Keratinocyte (primary cell): ENCODE data around the gene AVPR2. TPM values are rescaled to one million over a fixed set of nuclear protein-coding genes. Genes with fewer than 3 reads are reported as not detected.

Source experiments
- DNase-seq: peaks from one replicate; pipeline ENCODE4 v3.0.0-alpha.2; 2011; ENCODE audit warnings: low read depth, missing footprints, low spot score
- FAIRE-seq: peaks from 2 replicates; lab custom pipeline; 2011; peaks lifted over from hg19 to GRCh38; lab: Jason Lieb, UNC
- H2AFZ ChIP-seq: 2 replicates; pipeline ENCODE4 v1.6.0; 2012; ENCODE audit warnings: low read length, control low read depth, inconsistent platforms; ENCODE audit not compliant: control insufficient read depth
- H3K27ac ChIP-seq: 2 replicates; pipeline ENCODE4 v1.5.1; 2011; ENCODE audit warnings: low read length; ENCODE audit not compliant: control insufficient read depth, insufficient read depth
- H3K27me3 ChIP-seq: 3 replicates; pipeline ENCODE4 v1.6.0; 2011; ENCODE audit warnings: low read length; ENCODE audit not compliant: control insufficient read depth, insufficient read depth; ENCODE audit errors: extremely low read depth
- H3K36me3 ChIP-seq, 2 experiments: 2 replicates in 1 of 2; 3 replicates in 1 of 2; pipeline ENCODE4 v1.5.1; 2011; ENCODE audit warnings: low read length in 2 of 2, mild to moderate bottlenecking in 1 of 2; ENCODE audit not compliant: control insufficient read depth in 2 of 2, insufficient read depth in 2 of 2; ENCODE audit errors: extremely low read depth in 1 of 2
- H3K4me1 ChIP-seq: 3 replicates; pipeline ENCODE4 v1.5.1; 2011; ENCODE audit warnings: low read length; ENCODE audit not compliant: control insufficient read depth, insufficient read depth; ENCODE audit errors: extremely low read depth
- H3K4me2 ChIP-seq: 3 replicates; pipeline ENCODE4 v1.6.0; 2011; ENCODE audit warnings: low read depth, low read length; ENCODE audit not compliant: control insufficient read depth, insufficient read depth; ENCODE audit errors: extremely low read depth
- H3K4me3 ChIP-seq, 3 experiments: fragments of 200-600 bp in 1 of 3; sonication (generic) in 1 of 3; 2 replicates in 2 of 3; 3 replicates in 1 of 3; pipeline ENCODE4 v1.5.1; 2011 to 2016; ENCODE audit warnings: low read length in 3 of 3, mild to moderate bottlenecking in 3 of 3, control low read depth in 2 of 3, inconsistent platforms in 1 of 3, low read depth in 1 of 3, mixed read lengths in 1 of 3, mixed run types in 1 of 3, moderate library complexity in 1 of 3; ENCODE audit not compliant: control insufficient read depth in 2 of 3, insufficient read depth in 2 of 3; ENCODE audit errors: extremely low read depth in 1 of 3
- H3K79me2 ChIP-seq: 2 replicates; pipeline ENCODE4 v1.6.0; 2012; ENCODE audit warnings: low read length; ENCODE audit not compliant: control insufficient read depth, insufficient read depth
- H3K9ac ChIP-seq: 3 replicates; pipeline ENCODE4 v1.6.0; 2011; ENCODE audit warnings: low read length; ENCODE audit not compliant: control insufficient read depth, insufficient read depth; ENCODE audit errors: extremely low read depth
- H3K9me1 ChIP-seq: 3 replicates; pipeline ENCODE4 v1.6.0; 2011; ENCODE audit warnings: low read length; ENCODE audit not compliant: control insufficient read depth, insufficient read depth; ENCODE audit errors: extremely low read depth
- H3K9me3 ChIP-seq: 2 replicates; pipeline ENCODE4 v1.5.1; 2012; ENCODE audit warnings: low read depth, low read length; ENCODE audit not compliant: control insufficient read depth
- H4K20me1 ChIP-seq: 3 replicates; pipeline ENCODE4 v1.6.0; 2011; ENCODE audit warnings: low read length; ENCODE audit not compliant: control insufficient read depth, insufficient read depth; ENCODE audit errors: extremely low read depth
- EZH2 ChIP-seq: IDR thresholded peaks from one replicate; pipeline ENCODE4 v1.6.1; 2012; ENCODE audit warnings: inconsistent platforms, mild to moderate bottlenecking, low read length, moderate library complexity
- dilution Hi-C: fragments of 300-500 bp; cut with MboI; formaldehyde crosslinking; loops from one replicate; pipeline ENCODE4 v1.7.0; 2020; ENCODE audit warnings: low sequenced_read_pairs; ENCODE audit not compliant: extremely low pct_ligation_motif_present
- polyA plus RNA-seq, 5 experiments: library from polyadenylated mRNA; depleted of rRNA in 3 of 5; stranded (reverse) in 3 of 5; stranded (forward) in 1 of 5; unstranded in 1 of 5; fragments of >200 nt; gene quantifications; 1 replicate in 1 of 5; 2 replicates in 3 of 5; 3 replicates in 1 of 5; pipeline versions ENCODE4 v1.2.1 to v1.2.3, GENCODE V29; 2011 to 2012; ENCODE audit warnings: missing spikeins in 2 of 5, low read depth in 1 of 5, low replicate concordance in 1 of 5
- TF ChIP-seq, protein P1 (sequence below), 3 experiments: IDR thresholded peaks in 1 of 3; conservative IDR thresholded peaks in 1 of 3; optimal IDR thresholded peaks in 1 of 3; 2 replicates in 2 of 3; 3 replicates in 1 of 3; pipeline versions ENCODE3 to v1.5.1; 2011; ENCODE audit warnings: low read length in 3 of 3, mild to moderate bottlenecking in 3 of 3, moderate library complexity in 2 of 3, control low read depth in 1 of 3, inconsistent platforms in 1 of 3; ENCODE audit not compliant: insufficient read depth in 2 of 3; ENCODE audit errors: extremely low read depth in 1 of 3

The AVPR2 gene
- polyA plus RNA-seq, 1 donor (not counting 4 experiments of a cell fraction or from before 2014, with no cell fraction given) = not detected

DNA sequence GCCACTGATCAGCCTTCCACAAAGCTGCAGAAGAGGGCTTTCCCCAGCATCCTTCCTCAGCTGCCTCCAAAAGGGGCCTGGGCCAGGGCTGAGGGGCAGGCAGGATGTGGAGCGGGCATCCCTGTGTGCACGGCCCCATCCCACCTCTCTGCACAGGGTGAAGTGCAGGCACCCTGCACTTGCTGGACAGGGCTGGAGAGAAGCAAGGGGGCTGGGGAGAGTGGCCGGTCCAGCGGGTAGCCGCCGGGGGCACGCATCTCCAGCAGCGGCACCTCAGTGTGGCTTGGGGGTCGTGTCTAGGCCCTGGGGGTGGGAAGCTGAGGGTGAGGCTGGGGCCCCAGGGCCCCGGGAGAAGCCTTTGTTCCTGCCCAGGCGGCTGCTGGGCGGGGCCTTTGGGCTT is 3.0 kb downstream of the AVPR2 start:
- H3K9ac ChIP-seq = no peak overlapping the region
- dilution Hi-C loops = no loop called here
- no peaks in the 10 kb centered on the region for H3K79me2 ChIP-seq
- no peaks in the 10 kb centered on the region for H4K20me1 ChIP-seq
- H3K4me1 ChIP-seq = no peaks in the 10 kb centered on the region
- no peak overlapping the region for H2AFZ ChIP-seq
- no peaks in the 10 kb centered on the region for H3K9me3 ChIP-seq
- H3K9me1 ChIP-seq = no peaks in the 10 kb centered on the region
- DNase-seq (no peak), FAIRE-seq (no peak)
- no peaks in the 10 kb centered on the region for H3K36me3 ChIP-seq
- H3K4me3 ChIP-seq = no peak overlapping the region
- no peaks in the 10 kb centered on the region for H3K27me3 ChIP-seq
- no peak overlapping the region for H3K27ac ChIP-seq
- TF ChIP-seq, protein P1, sequence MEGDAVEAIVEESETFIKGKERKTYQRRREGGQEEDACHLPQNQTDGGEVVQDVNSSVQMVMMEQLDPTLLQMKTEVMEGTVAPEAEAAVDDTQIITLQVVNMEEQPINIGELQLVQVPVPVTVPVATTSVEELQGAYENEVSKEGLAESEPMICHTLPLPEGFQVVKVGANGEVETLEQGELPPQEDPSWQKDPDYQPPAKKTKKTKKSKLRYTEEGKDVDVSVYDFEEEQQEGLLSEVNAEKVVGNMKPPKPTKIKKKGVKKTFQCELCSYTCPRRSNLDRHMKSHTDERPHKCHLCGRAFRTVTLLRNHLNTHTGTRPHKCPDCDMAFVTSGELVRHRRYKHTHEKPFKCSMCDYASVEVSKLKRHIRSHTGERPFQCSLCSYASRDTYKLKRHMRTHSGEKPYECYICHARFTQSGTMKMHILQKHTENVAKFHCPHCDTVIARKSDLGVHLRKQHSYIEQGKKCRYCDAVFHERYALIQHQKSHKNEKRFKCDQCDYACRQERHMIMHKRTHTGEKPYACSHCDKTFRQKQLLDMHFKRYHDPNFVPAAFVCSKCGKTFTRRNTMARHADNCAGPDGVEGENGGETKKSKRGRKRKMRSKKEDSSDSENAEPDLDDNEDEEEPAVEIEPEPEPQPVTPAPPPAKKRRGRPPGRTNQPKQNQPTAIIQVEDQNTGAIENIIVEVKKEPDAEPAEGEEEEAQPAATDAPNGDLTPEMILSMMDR (optimal IDR thresholded peaks at IDR 0.05 in 1 of 3, IDR thresholded peaks at IDR 0.05 in 1 of 3, conservative IDR thresholded peaks at IDR 0.05 in 1 of 3; ENCODE audit: extremely low read depth in 1 of 3, insufficient read depth in 2 of 3, low read length in 3 of 3) = no peak
- TF ChIP-seq EZH2 = no peak
- no peak overlapping the region for H3K4me2 ChIP-seq

DNA sequence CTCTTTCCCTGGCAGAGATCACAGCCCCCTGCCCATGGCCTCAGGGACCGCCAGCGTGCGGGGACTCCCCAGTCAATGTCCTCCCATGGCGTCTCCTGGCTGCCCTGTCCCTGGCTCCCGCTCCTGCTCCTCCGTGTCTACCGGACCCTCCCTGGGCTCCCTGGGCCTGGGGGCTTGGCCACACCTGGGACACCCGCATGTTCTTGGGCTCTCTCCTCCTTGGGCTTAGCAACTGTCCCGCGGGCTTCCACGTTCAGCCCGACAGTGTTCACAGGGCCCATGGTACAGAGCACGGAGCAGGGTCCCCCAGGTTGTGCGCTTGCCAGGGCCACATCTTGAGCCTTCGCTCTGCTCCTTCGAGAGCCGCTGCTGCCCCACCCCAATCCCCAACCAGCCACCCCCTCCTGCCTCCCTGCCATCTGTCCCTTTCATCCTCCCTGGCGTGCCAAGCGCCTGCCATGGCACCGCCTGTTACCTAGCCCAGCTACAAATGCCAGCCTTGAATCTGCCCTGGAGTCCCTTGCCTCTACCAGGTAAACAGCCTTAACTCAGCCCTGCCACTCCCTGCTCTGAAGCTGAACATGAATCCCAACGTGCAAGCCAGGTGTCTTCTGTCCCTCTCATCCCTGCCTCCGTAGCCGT is 3.9 kb downstream of the AVPR2 start:
- no peaks in the 10 kb centered on the region for H3K27me3 ChIP-seq
- no peak overlapping the region for H3K4me2 ChIP-seq
- TF ChIP-seq EZH2 = no peak
- TF ChIP-seq, protein P1 (optimal IDR thresholded peaks at IDR 0.05 in 1 of 3, IDR thresholded peaks at IDR 0.05 in 1 of 3, conservative IDR thresholded peaks at IDR 0.05 in 1 of 3; ENCODE audit: extremely low read depth in 1 of 3, insufficient read depth in 2 of 3, low read length in 3 of 3) = no peak
- no peaks in the 10 kb centered on the region for H4K20me1 ChIP-seq
- no peak overlapping the region for H3K27ac ChIP-seq
- no peaks in the 10 kb centered on the region for H3K79me2 ChIP-seq
- H3K36me3 ChIP-seq = no peaks in the 10 kb centered on the region
- FAIRE-seq (no peak), DNase-seq (no peak)
- no peak overlapping the region for H3K4me3 ChIP-seq
- no peak overlapping the region for H2AFZ ChIP-seq
- no peaks in the 10 kb centered on the region for H3K9me1 ChIP-seq
- dilution Hi-C loops = no loop called here
- H3K4me1 ChIP-seq = no peaks in the 10 kb centered on the region
- no peaks in the 10 kb centered on the region for H3K9me3 ChIP-seq
- no peak overlapping the region for H3K9ac ChIP-seq
